Activated T-helper 1 cell treated with Interleukin-2 at 50 U/mL for 16 hours (primary cell): ENCODE data around the gene PBXIP1.
"Not testable (repeated sequence)": the region's sequence is repeated elsewhere in the genome, so short reads cannot be mapped to it uniquely, and the experiment has no call there.

Source experiments
- DNase-seq: peaks from one replicate; pipeline ENCODE4 v3.0.0-alpha.2; 2020; ENCODE audit warnings: low read depth

The PBXIP1 gene

GRCh38 chr1:154935749-154936554, 19.9 kb downstream of the PBXIP1 start:
- DNase-seq: no peak

GRCh38 chr1:154934358-154934948, 21.4 kb downstream of the PBXIP1 start:
- no peak for DNase-seq

GRCh38 chr1:154931940-154932487, 23.9 kb downstream of the PBXIP1 start:
- DNase-seq: no peak

DNA sequence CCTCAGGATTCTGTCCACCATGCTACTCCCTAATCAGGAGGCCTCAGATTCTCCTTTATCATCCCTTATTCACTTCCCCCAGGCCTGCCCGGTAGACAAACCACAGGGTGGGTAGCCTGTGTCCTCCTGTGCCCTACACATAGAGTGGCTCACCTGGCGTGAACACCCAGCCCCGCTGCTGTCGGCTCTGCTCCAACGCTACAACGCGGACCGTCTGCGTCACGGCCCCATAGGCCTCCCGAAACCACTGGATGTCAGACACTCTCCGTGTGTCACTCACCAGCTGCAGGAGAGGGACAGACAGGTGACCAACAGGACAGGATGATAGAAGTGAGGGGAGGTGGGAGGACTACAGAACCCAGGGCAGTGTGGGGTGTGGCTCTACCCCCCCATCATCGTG, 29.7 kb downstream of the PBXIP1 start:
- no peak for DNase-seq

- no peak for DNase-seq
These were observed 30.3 kb downstream of the PBXIP1 start for GRCh38 chr1:154925335-154926170.

DNA sequence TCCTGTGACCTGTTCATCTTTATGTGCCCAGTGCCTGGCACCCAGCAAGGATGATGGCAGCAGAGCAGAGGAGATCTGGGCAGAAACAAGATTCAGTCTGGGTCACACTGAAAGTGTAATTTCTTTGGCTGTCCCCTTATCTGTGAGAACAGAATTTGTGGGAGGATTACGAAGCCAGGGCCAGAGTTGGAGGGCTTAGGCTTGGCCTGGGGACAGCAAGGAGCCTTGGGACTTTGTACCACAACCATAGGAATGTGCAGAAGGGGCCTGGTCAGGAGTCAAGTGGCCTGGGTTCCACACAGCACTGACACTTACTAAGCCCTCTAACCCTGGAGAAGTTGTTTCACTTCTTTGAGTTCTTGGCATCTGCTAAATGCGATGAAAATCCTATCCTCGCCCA, 32.2 kb downstream of the PBXIP1 start:
- no peak for DNase-seq

GRCh38 chr1:154913273-154913672, 42.6 kb downstream of the PBXIP1 start:
- DNase-seq: no peak

- DNase-seq: no peak
These were observed 43.1 kb downstream of the PBXIP1 start for GRCh38 chr1:154912755-154913154.

DNA sequence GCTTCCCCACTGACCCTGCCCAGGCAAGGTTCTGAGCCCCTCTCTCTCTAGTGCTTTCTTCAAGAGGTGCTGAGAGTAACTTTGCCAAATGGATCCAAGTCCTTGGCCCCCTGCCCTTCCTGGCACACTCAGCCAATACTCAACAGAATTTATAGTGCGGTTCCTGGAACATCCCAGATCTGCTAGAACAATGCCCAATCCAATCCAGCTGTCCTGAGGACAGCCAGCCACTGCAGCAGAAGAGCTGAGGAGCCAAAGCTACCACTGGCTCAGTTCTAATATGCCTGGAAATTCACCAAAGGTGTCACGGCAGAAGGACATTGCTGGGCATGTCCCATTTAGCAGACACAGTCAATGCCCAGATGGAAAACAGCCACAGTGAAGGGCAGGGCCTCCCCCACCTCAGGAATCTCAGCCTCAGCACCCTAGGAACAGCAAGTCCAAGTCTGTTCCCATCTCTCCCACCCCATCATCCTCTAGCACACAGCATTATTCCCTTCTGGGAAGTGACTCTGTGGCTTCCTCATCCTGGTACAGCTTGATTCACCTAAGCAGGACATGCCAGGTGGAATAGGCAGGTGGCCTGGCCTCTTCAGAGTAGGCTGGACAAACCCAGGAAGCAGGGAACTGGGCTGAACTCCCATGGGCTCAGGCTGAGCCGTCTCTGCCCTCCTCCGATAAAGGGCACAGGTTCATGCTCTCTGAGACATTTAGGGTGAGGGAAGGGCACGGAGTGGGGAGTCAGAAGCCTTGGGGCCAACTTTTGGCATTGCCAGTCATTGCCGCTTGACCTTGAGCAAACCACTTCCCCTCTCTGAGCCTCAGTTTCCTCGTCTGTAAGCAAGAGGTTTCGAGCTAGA, 44.0 kb downstream of the PBXIP1 start:
- no peak for DNase-seq

- DNase-seq: no peak
These were observed 45.0 kb downstream of the PBXIP1 start for GRCh38 chr1:154910851-154911250.

GRCh38 chr1:154908937-154909336, 47.0 kb downstream of the PBXIP1 start:
- no peak for DNase-seq

DNA sequence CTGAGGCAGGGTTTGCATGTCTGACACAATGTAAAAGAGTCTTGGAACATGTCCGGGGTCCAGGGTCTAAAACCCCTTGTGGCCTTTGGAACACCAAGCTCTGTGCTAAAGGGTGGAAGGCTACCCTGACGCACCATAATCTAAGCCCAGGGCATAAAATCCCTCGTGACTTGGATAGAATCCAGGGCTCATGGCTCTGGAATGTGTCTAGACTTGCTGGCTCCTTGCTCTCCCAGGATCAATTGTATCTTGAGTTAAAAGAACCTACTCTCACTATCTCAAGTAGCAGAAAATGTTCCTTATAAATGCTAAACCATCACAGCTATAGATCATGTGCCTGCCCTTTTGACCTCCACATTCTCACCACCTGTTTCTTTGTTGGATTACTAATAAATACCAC, 47.8 kb downstream of the PBXIP1 start:
- DNase-seq: not testable (repeated sequence)

GRCh38 chr1:154906621-154907081, 49.2 kb downstream of the PBXIP1 start:
- no peak for DNase-seq

DNA sequence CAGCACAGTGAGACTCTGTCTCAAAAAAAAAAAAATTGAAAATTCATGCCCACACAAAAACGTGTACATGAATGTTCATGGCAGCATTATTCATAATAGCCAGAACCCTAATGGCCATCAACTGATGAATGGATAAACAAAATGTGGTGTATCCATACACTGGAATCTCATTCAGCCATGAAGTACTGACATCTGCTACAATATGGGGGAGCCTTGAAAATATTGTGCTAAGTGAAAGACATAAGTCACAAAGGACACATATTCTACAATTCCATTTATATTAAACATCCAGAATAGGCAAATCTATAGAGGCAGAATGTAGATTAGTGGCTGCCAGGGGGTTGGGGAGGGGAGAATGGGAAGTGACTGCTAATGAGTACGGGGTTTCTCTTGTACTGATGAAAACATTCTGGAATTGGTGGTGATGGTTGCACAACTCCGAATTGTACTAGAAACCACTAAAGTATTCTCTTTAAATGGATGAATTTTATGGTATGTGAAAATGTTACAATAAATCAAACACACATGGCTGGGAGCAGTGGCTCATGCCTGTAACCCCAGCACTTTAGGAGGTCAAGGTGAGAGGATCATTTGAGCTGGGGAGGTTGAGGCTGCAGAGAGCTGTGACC, 52.8 kb downstream of the PBXIP1 start:
- no peak for DNase-seq

DNA sequence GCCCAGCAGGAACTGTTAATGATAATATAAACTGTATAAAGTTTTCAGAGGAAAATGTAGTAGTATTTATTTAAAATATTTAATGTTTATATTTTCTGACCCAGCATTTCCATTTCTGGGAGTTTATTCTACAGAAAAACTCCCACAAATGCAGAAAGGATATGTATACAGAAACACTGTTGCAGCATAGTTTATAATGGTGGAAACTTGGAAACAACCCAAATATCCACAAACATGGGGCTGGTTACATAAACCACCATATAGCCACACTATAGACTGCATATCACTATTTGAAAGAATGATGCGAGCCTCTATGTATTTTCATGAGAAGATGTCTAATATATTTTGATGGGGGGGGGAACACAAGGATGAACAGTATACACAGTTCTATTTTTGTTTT, 54.3 kb downstream of the PBXIP1 start:
- DNase-seq: no peak

- no peak for DNase-seq
These were observed 56.9 kb downstream of the PBXIP1 start for GRCh38 chr1:154899041-154899440.

DNA sequence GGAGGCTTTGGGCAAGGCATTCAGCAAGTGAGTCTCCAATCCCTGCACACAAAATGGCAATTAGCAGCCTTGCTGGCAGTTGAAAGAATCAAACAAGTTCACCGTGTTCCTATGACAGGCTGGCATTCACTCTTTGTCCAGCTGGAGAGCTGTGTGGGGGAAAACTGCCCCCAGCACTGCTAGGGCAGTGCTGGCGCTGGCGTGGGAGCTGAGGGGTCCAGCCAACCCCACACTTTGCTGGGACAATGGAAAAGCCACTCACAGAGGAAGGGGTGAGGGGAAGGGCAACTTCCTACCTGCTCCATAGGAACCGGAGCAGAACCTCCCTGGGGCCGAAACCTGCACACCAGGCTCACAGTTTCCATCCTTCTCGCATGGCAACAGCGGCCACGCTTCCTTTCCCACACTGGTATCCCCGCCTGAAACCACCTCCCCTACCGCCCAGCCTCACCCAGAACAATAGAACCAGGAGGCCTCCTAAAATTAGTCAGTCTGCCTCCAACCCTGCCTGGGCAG, 59.1 kb downstream of the PBXIP1 start:
- DNase-seq: no peak

GRCh38 chr1:154895798-154896197, 60.1 kb downstream of the PBXIP1 start:
- no peak for DNase-seq
